IMR-90 (cell line): Measurements from ENCODE around the gene ANXA3. TPM values are rescaled to one million over a fixed set of nuclear protein-coding genes. Genes with fewer than 3 reads are reported as not detected.

Experiments used
- ATAC-seq: fragments of 200-7000 bp; cut with Tn5 transposase; 2 replicates; pipeline ENCODE4 v1.9.1; 2020; ENCODE audit warnings: low read depth, mild to moderate bottlenecking, moderate library complexity
- BruUV-seq: library from RNA; stranded (reverse); fragments of 400-500 nt; replicated peaks from 2 replicates; lab custom pipeline; 2021; lab: Mats Ljungman, UMichigan
- CTCF ChIA-PET: fragments of 300-600 bp; formaldehyde crosslinking; extraction: SDS; loops from one replicate; lab custom pipeline; 2021; ENCODE audit warnings: antibody characterized with exemption; lab: Yijun Ruan, JAX
- POLR2A ChIA-PET: fragments of 300-600 bp; sonication (Branson Sonifier 250); formaldehyde crosslinking; loops from one replicate; lab custom pipeline; 2022; ENCODE audit warnings: antibody characterized with exemption; ENCODE audit not compliant: unreplicated experiment; lab: Charles Lee
- DNase-seq: peaks from one replicate; pipeline ENCODE4 v3.0.0; 2013
- H2AFZ ChIP-seq: replicated peaks from 2 replicates; pipeline ENCODE3; 2013; ENCODE audit warnings: low read length, mild to moderate bottlenecking; ENCODE audit not compliant: poor library complexity
- H2AK5ac ChIP-seq: 2 replicates; pipeline ENCODE4 v1.6.1; 2013; ENCODE audit warnings: low read depth, low read length, inconsistent platforms
- H2AK9ac ChIP-seq: replicated peaks from 2 replicates; pipeline ENCODE3; 2013; ENCODE audit warnings: mild to moderate bottlenecking, low read depth, low read length, moderate library complexity; ENCODE audit not compliant: poor library complexity
- H2BK120ac ChIP-seq: 2 replicates; pipeline ENCODE4 v1.6.1; 2013; ENCODE audit warnings: low read depth, low read length, inconsistent platforms
- H2BK15ac ChIP-seq: 3 replicates; pipeline ENCODE4 v1.6.1; 2013; ENCODE audit warnings: low read depth, low read length, inconsistent platforms
- H2BK20ac ChIP-seq: 2 replicates; pipeline ENCODE4 v1.6.1; 2013; ENCODE audit warnings: low read depth, mild to moderate bottlenecking, inconsistent platforms, low read length, moderate library complexity
- H2BK5ac ChIP-seq: 2 replicates; pipeline ENCODE4 v1.6.1; 2013; ENCODE audit warnings: mild to moderate bottlenecking, low read depth, low read length, inconsistent platforms; ENCODE audit not compliant: poor library complexity, severe bottlenecking
- H3K14ac ChIP-seq: replicated peaks from 2 replicates; pipeline ENCODE4 v1.6.1; 2013; ENCODE audit warnings: low read depth, low read length, inconsistent platforms
- H3K18ac ChIP-seq: 2 replicates; pipeline ENCODE4 v1.6.1; 2013; ENCODE audit warnings: low read depth, low read length, control low read depth
- H3K23ac ChIP-seq: 2 replicates; pipeline ENCODE4 v1.6.1; 2013; ENCODE audit warnings: low read depth, low read length, inconsistent platforms
- H3K27ac ChIP-seq: 2 replicates; pipeline ENCODE4 v1.5.1; 2013; ENCODE audit warnings: mild to moderate bottlenecking, control low read depth, low read length; ENCODE audit not compliant: insufficient read depth
- H3K27me3 ChIP-seq: 2 replicates; pipeline ENCODE4 v1.6.1; 2013; ENCODE audit warnings: low read length; ENCODE audit not compliant: control insufficient read depth, insufficient read depth
- H3K36me3 ChIP-seq: 2 replicates; pipeline ENCODE4 v1.6.1; 2013; ENCODE audit warnings: low read length, mixed read lengths; ENCODE audit not compliant: control insufficient read depth, insufficient read depth
- H3K4ac ChIP-seq: 2 replicates; pipeline ENCODE4 v1.6.1; 2013; ENCODE audit warnings: low read depth, low read length, inconsistent platforms
- H3K4me1 ChIP-seq: 2 replicates; pipeline ENCODE4 v1.6.1; 2013; ENCODE audit warnings: low read length, mixed read lengths; ENCODE audit not compliant: control insufficient read depth, insufficient read depth
- H3K4me2 ChIP-seq: 2 replicates; pipeline ENCODE4 v1.6.1; 2013; ENCODE audit warnings: low read depth, mild to moderate bottlenecking, control low read depth, low read length, moderate library complexity
- H3K4me3 ChIP-seq: 2 replicates; pipeline ENCODE4 v1.5.1; 2013; ENCODE audit warnings: low read depth, mild to moderate bottlenecking, control low read depth, low read length, moderate library complexity; ENCODE audit not compliant: insufficient read depth
- H3K56ac ChIP-seq: 2 replicates; pipeline ENCODE4 v1.6.1; 2013; ENCODE audit warnings: low read length, inconsistent platforms; ENCODE audit not compliant: insufficient read depth; ENCODE audit errors: extremely low read depth
- H3K79me1 ChIP-seq, 2 experiments: 2 replicates each; pipeline ENCODE4 v1.6.1; 2013; ENCODE audit warnings: low read length in 2 of 2, inconsistent platforms in 1 of 2, low read depth in 1 of 2
- H3K9ac ChIP-seq: 2 replicates; pipeline ENCODE4 v1.6.1; 2013; ENCODE audit warnings: low read depth, low read length, control low read depth
- H3K9me1 ChIP-seq: 2 replicates; pipeline ENCODE4 v1.6.1; 2013; ENCODE audit warnings: low read length, inconsistent platforms; ENCODE audit not compliant: insufficient read depth
- H3K9me3 ChIP-seq: 2 replicates; pipeline ENCODE4 v1.6.1; 2013; ENCODE audit warnings: low read length; ENCODE audit not compliant: control insufficient read depth, insufficient read depth
- H4K20me1 ChIP-seq: 2 replicates; pipeline ENCODE4 v1.6.1; 2013; ENCODE audit warnings: low read length, inconsistent platforms; ENCODE audit not compliant: insufficient read depth
- H4K5ac ChIP-seq: 2 replicates; pipeline ENCODE4 v1.6.1; 2013; ENCODE audit warnings: mild to moderate bottlenecking, low read depth, low read length, control low read depth
- H4K8ac ChIP-seq, 2 experiments: 2 replicates each; pipeline ENCODE4 v1.6.1; 2013; ENCODE audit warnings: low read depth in 2 of 2, low read length in 2 of 2, control low read depth in 1 of 2, inconsistent platforms in 1 of 2
- H4K91ac ChIP-seq: 2 replicates; pipeline ENCODE4 v1.6.1; 2013; ENCODE audit warnings: low read depth, low read length, inconsistent platforms; ENCODE audit not compliant: insufficient read depth
- CEBPB ChIP-seq: IDR thresholded peaks from 2 replicates; pipeline ENCODE4 v1.6.1; 2012; ENCODE audit warnings: low read depth, low read length, improper control_type of control experiment
- CHD1 ChIP-seq: IDR thresholded peaks from 2 replicates; pipeline ENCODE4 v1.6.1; 2012; ENCODE audit warnings: low read depth, low read length, improper control_type of control experiment
- CTCF ChIP-seq: conservative IDR thresholded peaks from 2 replicates; pipeline ENCODE4 v1.5.1; 2012; ENCODE audit warnings: mild to moderate bottlenecking, low read depth, low read length, improper control_type of control experiment
- FOS ChIP-seq: fragments of 150-350 bp; IDR thresholded peaks from 2 replicates; pipeline ENCODE4 v1.6.1; 2016; ENCODE audit warnings: low read depth, low read length
- MAFK ChIP-seq: IDR thresholded peaks from 2 replicates; pipeline ENCODE4 v1.6.1; 2012; ENCODE audit warnings: low read depth, low read length, improper control_type of control experiment
- MAZ ChIP-seq: IDR thresholded peaks from 2 replicates; pipeline ENCODE4 v1.6.1; 2012; ENCODE audit warnings: low read depth, mild to moderate bottlenecking, low read length, improper control_type of control experiment, moderate library complexity, borderline replicate concordance
- POLR2A ChIP-seq: IDR thresholded peaks from 2 replicates; pipeline ENCODE4 v1.6.1; 2012; ENCODE audit warnings: mild to moderate bottlenecking, low read depth, low read length
- RAD21 ChIP-seq: IDR thresholded peaks from 2 replicates; pipeline ENCODE4 v1.6.1; 2012; ENCODE audit warnings: low read length, improper control_type of control experiment
- RCOR1 ChIP-seq: IDR thresholded peaks from 2 replicates; pipeline ENCODE4 v1.6.1; 2012; ENCODE audit warnings: mild to moderate bottlenecking, low read length, improper control_type of control experiment; ENCODE audit not compliant: insufficient replicate concordance
- RFX5 ChIP-seq: IDR thresholded peaks from 2 replicates; pipeline ENCODE4 v1.8.0; 2012; ENCODE audit warnings: low read depth, mild to moderate bottlenecking, low read length, moderate library complexity
- SMC3 ChIP-seq: fragments of 150-350 bp; IDR thresholded peaks from 2 replicates; pipeline ENCODE4 v1.6.1; 2016; ENCODE audit warnings: low read depth, mild to moderate bottlenecking, antibody characterized with exemption, low read length, moderate library complexity
- USF2 ChIP-seq: fragments of 150-350 bp; IDR thresholded peaks from 2 replicates; pipeline ENCODE4 v1.6.1; 2017; ENCODE audit warnings: mild to moderate bottlenecking, antibody characterized with exemption, low read length, low read depth
- WGBS, 2 experiments: methylation state at CpG; one replicate each; pipeline versions ENCODE4 v1.1.5 to v1.1.7; 2013; ENCODE audit warnings: missing lambda C conversion rate in 2 of 2; ENCODE audit not compliant: insufficient read length in 1 of 2; ENCODE audit errors: extremely low coverage in 2 of 2; 5-methylcytosine and 5-hydroxymethylcytosine counted together
- dilution Hi-C: fragments of 300-500 bp; cut with HindIII; formaldehyde crosslinking; loops from one replicate; pipeline ENCODE4 v1.14.3; 2018; ENCODE audit warnings: low sequenced_read_pairs; ENCODE audit not compliant: unreplicated experiment
- in situ Hi-C: fragments of 300-500 bp; cut with MboI; formaldehyde crosslinking; loops from 3 replicates; pipeline ENCODE4 v1.14.3; 2019; ENCODE audit warnings: low sequenced_read_pairs, inconsistent platforms, mixed read lengths
- intact Hi-C: fragments of 100-400 bp; cut with micrococcal nuclease; formaldehyde crosslinking; loops from 2 replicates; pipeline ENCODE4 v1.10.0; 2022
- polyA plus RNA-seq, 3 experiments: library from polyadenylated mRNA; depleted of rRNA; stranded (reverse); fragments of >200 nt; gene quantifications; 2 replicates each; pipeline ENCODE4 v1.2.3, GENCODE V29; 2012; ENCODE audit warnings: low replicate concordance in 1 of 3
- total RNA-seq: library from RNA; depleted of rRNA; stranded (reverse); fragments of >200 nt; gene quantifications from 2 replicates; pipeline ENCODE4 v1.2.3, GENCODE V29; 2012
- TF ChIP-seq, protein P1 (sequence below): fragments of 150-350 bp; IDR thresholded peaks from 2 replicates; pipeline ENCODE4 v1.6.1; 2016; ENCODE audit warnings: low read depth, mild to moderate bottlenecking, low read length, moderate library complexity, borderline replicate concordance

ANXA3 gene
- total and polyA plus RNA-seq, 2 of the 4 experiments (the other 2 are of a cell fraction), result 4.2 to 5.0 TPM

- ChIA-PET CTCF (no interaction called here), POLR2A (no interaction called here)
- dilution Hi-C loops, result loop anchor here (25.0 kb wide), 1 partner anchor 256 kb away; no protein-coding TSS in a partner anchor
- H4K20me1 ChIP-seq, result no peaks in the 10 kb centered on the region
- H3K9me3 ChIP-seq, result no peaks in the 10 kb centered on the region
- no peak overlapping the region for H3K14ac ChIP-seq
- no peak overlapping the region for H4K8ac ChIP-seq
- TF ChIP-seq CTCF (no peak), POLR2A (no peak), FOS (no peak), RFX5 (no peak), MAFK (no peak), MAZ (no peak), SMC3 (no peak), RCOR1 (no peak), CEBPB (no peak), USF2 (no peak), RAD21 (no peak), CHD1 (no peak)
- TF ChIP-seq, protein P1, sequence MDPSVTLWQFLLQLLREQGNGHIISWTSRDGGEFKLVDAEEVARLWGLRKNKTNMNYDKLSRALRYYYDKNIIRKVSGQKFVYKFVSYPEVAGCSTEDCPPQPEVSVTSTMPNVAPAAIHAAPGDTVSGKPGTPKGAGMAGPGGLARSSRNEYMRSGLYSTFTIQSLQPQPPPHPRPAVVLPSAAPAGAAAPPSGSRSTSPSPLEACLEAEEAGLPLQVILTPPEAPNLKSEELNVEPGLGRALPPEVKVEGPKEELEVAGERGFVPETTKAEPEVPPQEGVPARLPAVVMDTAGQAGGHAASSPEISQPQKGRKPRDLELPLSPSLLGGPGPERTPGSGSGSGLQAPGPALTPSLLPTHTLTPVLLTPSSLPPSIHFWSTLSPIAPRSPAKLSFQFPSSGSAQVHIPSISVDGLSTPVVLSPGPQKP, result no peak
- H2BK15ac ChIP-seq, result no peak overlapping the region
- H3K56ac ChIP-seq, result no peak overlapping the region
- no peaks in the 10 kb centered on the region for H3K27me3 ChIP-seq
- WGBS, 2 experiments, result no CpG with 5 or more reads among the region's 1 CpG
- no peak overlapping the region for H4K5ac ChIP-seq
- DNase-seq (no peak), ATAC-seq (no peak)
- intact Hi-C loops, result no loop called here
- H3K18ac ChIP-seq, result no peak overlapping the region
- no peaks in the 10 kb centered on the region for H3K9me1 ChIP-seq
- no peak overlapping the region for H3K4me3 ChIP-seq
- no peak overlapping the region for H4K91ac ChIP-seq
- H3K4ac ChIP-seq, result no peak overlapping the region
- H3K79me1 ChIP-seq, result no peaks in the 10 kb centered on the region
- no peak overlapping the region for H3K9ac ChIP-seq
- H2AFZ ChIP-seq, result no peak overlapping the region
- H2BK120ac ChIP-seq, result no peak overlapping the region
- H2AK9ac ChIP-seq, result no peak overlapping the region
- no TSS peak for BruUV-seq
- H3K4me1 ChIP-seq, result no peaks in the 10 kb centered on the region
- H3K23ac ChIP-seq, result no peak overlapping the region
- H3K36me3 ChIP-seq, result no peaks in the 10 kb centered on the region
- in situ Hi-C loops, result no loop called here
- no peak overlapping the region for H3K4me2 ChIP-seq
- H2AK5ac ChIP-seq, result no peak overlapping the region
- no peak overlapping the region for H3K27ac ChIP-seq
- no peak overlapping the region for H2BK5ac ChIP-seq
- H2BK20ac ChIP-seq, result no peak overlapping the region
Measured at GRCh38 chr4:78606530-78607095, 55.0 kb downstream of the ANXA3 start.
